GM19395 (cell line): ENCODE results near the gene MLLT1.
"Not testable (repeated sequence)": the region's sequence is repeated elsewhere in the genome, so short reads cannot be mapped to it uniquely, and the experiment has no call there.

Source experiments
- ATAC-seq: cut with Tn5 transposase; IDR thresholded peaks from one replicate; pipeline ENCODE4 v1.9.1; 2021; ENCODE audit warnings: mild to moderate bottlenecking, moderate library complexity; ENCODE audit not compliant: unreplicated experiment

MLLT1 gene

GRCh38 chr19:6279931-6280591 is at the start of gene MLLT1:
Gene MLLT1 (minus strand): TSS chr19:6279975. CDS start chr19:6279784, 191 bp downstream.
- peak; percentile 73 for ATAC-seq

GRCh38 chr19:6326815-6327214 is 47.0 kb upstream of the MLLT1 start:
- ATAC-seq = no peak

GRCh38 chr19:6325614-6326013 is 45.8 kb upstream of the MLLT1 start:
- no peak for ATAC-seq

- no peak for ATAC-seq
Measured at GRCh38 chr19:6324757-6325156, 45.0 kb upstream of the MLLT1 start.

- no peak for ATAC-seq
Measured at GRCh38 chr19:6322284-6322683, 42.5 kb upstream of the MLLT1 start.

- ATAC-seq = no peak
Measured at GRCh38 chr19:6319376-6319775, 39.6 kb upstream of the MLLT1 start.

GRCh38 chr19:6318772-6319171 is 39.0 kb upstream of the MLLT1 start:
- no peak for ATAC-seq

GRCh38 chr19:6315646-6316045 is 35.9 kb upstream of the MLLT1 start:
- ATAC-seq = not testable (repeated sequence)

GRCh38 chr19:6313398-6313969 is 33.7 kb upstream of the MLLT1 start:
- no peak for ATAC-seq

- no peak for ATAC-seq
Measured at GRCh38 chr19:6312018-6312417, 32.2 kb upstream of the MLLT1 start.

- ATAC-seq = no peak
Measured at GRCh38 chr19:6298413-6298812, 18.6 kb upstream of the MLLT1 start.

GRCh38 chr19:6297202-6297601 is 17.4 kb upstream of the MLLT1 start:
- ATAC-seq = no peak

- ATAC-seq = no peak
Measured at GRCh38 chr19:6292006-6292405, 12.2 kb upstream of the MLLT1 start.

GRCh38 chr19:6288737-6289136 is 9.0 kb upstream of the MLLT1 start:
- ATAC-seq = no peak

- ATAC-seq = no peak
Measured at GRCh38 chr19:6287269-6287885, 7.6 kb upstream of the MLLT1 start.

- ATAC-seq = no peak
Measured at GRCh38 chr19:6286676-6287075, 6.9 kb upstream of the MLLT1 start.

GRCh38 chr19:6282393-6282792 is 2.6 kb upstream of the MLLT1 start:
- not testable (repeated sequence) for ATAC-seq

GRCh38 chr19:6279620-6279930 is 200 bp downstream of the MLLT1 start:
- ATAC-seq = peak; percentile 42

GRCh38 chr19:6278740-6279619 is 795 bp downstream of the MLLT1 start:
- no peak for ATAC-seq

GRCh38 chr19:6278051-6278450 is 1.7 kb downstream of the MLLT1 start:
- no peak for ATAC-seq

- no peak for ATAC-seq
Measured at GRCh38 chr19:6276447-6276846, 3.3 kb downstream of the MLLT1 start.
